CD4-positive, alpha-beta T cell (primary cell): ENCODE measurements around the gene IL17C. TPM values are rescaled to one million over a fixed set of nuclear protein-coding genes. Genes with fewer than 3 reads are reported as not detected.
A peak's percentile ranks its signal among the peaks of the same experiment; 100 is the strongest.

Experiments
- ATAC-seq: fragments of 200-7000 bp; cut with Tn5 transposase; one replicate; pipeline ENCODE4 v1.10.0; 2022; ENCODE audit warnings: mild to moderate bottlenecking; ENCODE audit not compliant: poor library complexity
- CTCF ChIA-PET: fragments of 350-600 bp; sonication (Branson Sonifier 250); formaldehyde crosslinking; loops from one replicate; lab custom pipeline; 2021; ENCODE audit warnings: antibody characterized with exemption, inconsistent platforms; lab: Charles Lee
- POLR2A ChIA-PET: fragments of 350-600 bp; sonication (Branson Sonifier 250); formaldehyde crosslinking; loops from one replicate; lab custom pipeline; 2021; ENCODE audit warnings: antibody characterized with exemption, inconsistent platforms; lab: Charles Lee
- DNase-seq, 14 experiments: peaks; one replicate each; pipeline ENCODE4 v3.0.0-alpha.2; 2013 to 2020; ENCODE audit warnings: mixed read lengths in 2 of 14
- H3K27ac ChIP-seq, 2 donors: one replicate each; pipeline versions ENCODE4 v1.5.1 to v1.7.0; 2013; ENCODE audit warnings: low read length in 2 of 2, low read depth in 1 of 2, mild to moderate bottlenecking in 1 of 2
- H3K27me3 ChIP-seq, 2 experiments: 1 replicate in 1 of 2; 2 replicates in 1 of 2; pipeline versions ENCODE4 v1.6.1 to v1.7.0; 2013; ENCODE audit warnings: low read length in 2 of 2, control low read depth in 1 of 2, mild to moderate bottlenecking in 1 of 2, moderate library complexity in 1 of 2; ENCODE audit not compliant: insufficient read depth in 2 of 2, control insufficient read depth in 1 of 2
- H3K36me3 ChIP-seq: one replicate; pipeline ENCODE4 v1.6.1; 2013; ENCODE audit warnings: low read length, control low read depth; ENCODE audit not compliant: insufficient read depth
- H3K4me1 ChIP-seq: one replicate; pipeline ENCODE4 v1.6.1; 2013; ENCODE audit warnings: low read length, control low read depth; ENCODE audit not compliant: insufficient read depth
- H3K4me3 ChIP-seq: one replicate; pipeline ENCODE4 v1.5.1; 2013; ENCODE audit warnings: mild to moderate bottlenecking, low read length, moderate library complexity
- H3K9me3 ChIP-seq, 2 experiments: 1 replicate in 1 of 2; 2 replicates in 1 of 2; pipeline versions ENCODE4 v1.6.1 to v1.7.0; 2013; ENCODE audit warnings: low read length in 2 of 2, mild to moderate bottlenecking in 2 of 2, control low read depth in 1 of 2, moderate library complexity in 1 of 2; ENCODE audit not compliant: control insufficient read depth in 1 of 2, insufficient read depth in 1 of 2
- H3K27ac Mint-ChIP-seq: one replicate; pipeline ENCODE4 v1.8.0; 2020; ENCODE audit warnings: mixed read lengths
- H3K27me3 Mint-ChIP-seq: one replicate; pipeline ENCODE4 v1.8.0; 2021; ENCODE audit warnings: mixed read lengths
- H3K36me3 Mint-ChIP-seq: one replicate; pipeline ENCODE4 v1.8.0; 2021; ENCODE audit warnings: low read depth, mixed read lengths
- H3K4me1 Mint-ChIP-seq: one replicate; pipeline ENCODE4 v1.8.0; 2021; ENCODE audit warnings: low read depth, mixed read lengths
- H3K4me3 Mint-ChIP-seq: one replicate; pipeline ENCODE4 v1.8.0; 2020; ENCODE audit warnings: mild to moderate bottlenecking, mixed read lengths
- H3K9me3 Mint-ChIP-seq: one replicate; pipeline ENCODE4 v1.8.0; 2020; ENCODE audit warnings: mixed read lengths
- intact Hi-C, 2 experiments: fragments of 100-400 bp; cut with DNase I in 1 of 2; cut with micrococcal nuclease in 1 of 2; formaldehyde crosslinking; loops; one replicate each; pipeline versions ENCODE4 v1.15.1 to v1.9.0; 2023 to 2025; cut with DNase I, micrococcal nuclease
- total RNA-seq, 174 experiments: library from RNA in 2 of 174; stranded (reverse) in 2 of 174; gene quantifications; one replicate each; pipeline ENCODE4 v1.2.3 and lab custom pipeline; 2021 to 2026
- TF ChIP-seq, protein P1 (sequence below): fragments of 200-600 bp; IDR thresholded peaks from one replicate; pipeline ENCODE4 v1.8.0; 2022; ENCODE audit warnings: antibody characterized with exemption, mild to moderate bottlenecking

The IL17C gene
- total RNA-seq, 2 experiments from 2014 or later = 0.77 TPM; not detected in 1

DNA sequence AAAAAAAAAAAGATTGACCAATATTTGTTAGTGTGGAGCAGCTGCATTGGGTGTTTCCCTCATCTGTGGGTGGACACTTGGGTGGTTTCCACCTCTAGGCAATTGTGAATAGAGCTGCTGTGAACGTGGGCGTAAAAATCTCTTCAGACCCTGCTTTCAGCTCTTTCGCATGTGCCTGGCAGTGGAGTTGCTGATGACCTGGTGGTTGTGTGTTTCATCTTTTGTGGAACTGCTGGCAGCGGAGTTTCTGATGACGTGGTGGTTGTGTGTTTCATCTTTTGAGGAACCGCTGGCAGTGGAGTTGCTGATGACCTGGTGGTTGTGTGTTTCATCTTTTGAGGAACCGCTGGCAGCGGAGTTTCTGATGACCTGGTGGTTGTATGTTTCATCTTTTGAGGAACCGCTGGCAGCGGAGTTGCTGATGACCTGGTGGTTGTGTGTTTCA lies 46.8 kb upstream of the IL17C start:
- Mint-ChIP-seq H3K9me3 (no peaks in the 10 kb centered on the region), H3K4me3 (peak overlapping the region; percentile 25), H3K36me3 (peaks cover 67% of the 10 kb centered on the region), H3K27me3 (no peaks in the 10 kb centered on the region), H3K4me1 (peaks cover 36% of the 10 kb centered on the region), H3K27ac (peak overlapping the region; percentile 71)
- intact Hi-C loops = no loop called here
- Histone ChIP-seq H3K9me3 (no peaks in the 10 kb centered on the region), H3K27ac (no peak overlapping the region), H3K4me3 (peak overlapping the region; percentile 19), H3K36me3 (peaks cover 45% of the 10 kb centered on the region), H3K4me1 (peaks cover 31% of the 10 kb centered on the region), H3K27me3 (no peaks in the 10 kb centered on the region)
- TF ChIP-seq, protein P1, sequence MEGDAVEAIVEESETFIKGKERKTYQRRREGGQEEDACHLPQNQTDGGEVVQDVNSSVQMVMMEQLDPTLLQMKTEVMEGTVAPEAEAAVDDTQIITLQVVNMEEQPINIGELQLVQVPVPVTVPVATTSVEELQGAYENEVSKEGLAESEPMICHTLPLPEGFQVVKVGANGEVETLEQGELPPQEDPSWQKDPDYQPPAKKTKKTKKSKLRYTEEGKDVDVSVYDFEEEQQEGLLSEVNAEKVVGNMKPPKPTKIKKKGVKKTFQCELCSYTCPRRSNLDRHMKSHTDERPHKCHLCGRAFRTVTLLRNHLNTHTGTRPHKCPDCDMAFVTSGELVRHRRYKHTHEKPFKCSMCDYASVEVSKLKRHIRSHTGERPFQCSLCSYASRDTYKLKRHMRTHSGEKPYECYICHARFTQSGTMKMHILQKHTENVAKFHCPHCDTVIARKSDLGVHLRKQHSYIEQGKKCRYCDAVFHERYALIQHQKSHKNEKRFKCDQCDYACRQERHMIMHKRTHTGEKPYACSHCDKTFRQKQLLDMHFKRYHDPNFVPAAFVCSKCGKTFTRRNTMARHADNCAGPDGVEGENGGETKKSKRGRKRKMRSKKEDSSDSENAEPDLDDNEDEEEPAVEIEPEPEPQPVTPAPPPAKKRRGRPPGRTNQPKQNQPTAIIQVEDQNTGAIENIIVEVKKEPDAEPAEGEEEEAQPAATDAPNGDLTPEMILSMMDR = no peak
- DNase-seq = peak in 5 of 14 experiments; percentile 7 to 74 (median 18)
- ATAC-seq = peak; percentile 25
- ChIA-PET CTCF (no interaction called here), POLR2A (interaction anchor here (1.4 kb wide), 1 partner anchor 29 kb away, joined by 5 read pairs; no protein-coding TSS in a partner anchor)

GRCh38 chr16:88593061-88593460 lies 45.3 kb upstream of the IL17C start:
- peaks cover 33% of the 10 kb centered on the region for H3K36me3 ChIP-seq
- POLR2A ChIA-PET = no interaction called here
- H3K36me3 Mint-ChIP-seq = peaks cover 59% of the 10 kb centered on the region

GRCh38 chr16:88593489-88593888 lies 44.9 kb upstream of the IL17C start:
- TF ChIP-seq, protein P1 = no peak
- intact Hi-C loops = no loop called here
- no peaks in the 10 kb centered on the region for H3K27me3 Mint-ChIP-seq
- ChIA-PET CTCF (no interaction called here), POLR2A (no interaction called here)
- H3K4me3 ChIP-seq = no peak overlapping the region
- no peaks in the 10 kb centered on the region for H3K9me3 Mint-ChIP-seq
- H3K27me3 ChIP-seq = no peaks in the 10 kb centered on the region
- H3K4me1 ChIP-seq = peaks cover 26% of the 10 kb centered on the region
- no peak overlapping the region for H3K4me3 Mint-ChIP-seq
- peaks cover 26% of the 10 kb centered on the region for H3K4me1 Mint-ChIP-seq
- no peak overlapping the region for H3K27ac Mint-ChIP-seq
- no peak overlapping the region for H3K27ac ChIP-seq
- peaks cover 54% of the 10 kb centered on the region for H3K36me3 Mint-ChIP-seq
- DNase-seq (no peak), ATAC-seq (no peak)
- H3K9me3 ChIP-seq = no peaks in the 10 kb centered on the region
- H3K36me3 ChIP-seq = peaks cover 37% of the 10 kb centered on the region

More at GRCh38 chr16:88593061-88593460, 45.3 kb upstream of the IL17C start:
- TF ChIP-seq, protein P1 = no peak
- Mint-ChIP-seq H3K9me3 (no peaks in the 10 kb centered on the region), H3K27me3 (no peaks in the 10 kb centered on the region), H3K27ac (no peak overlapping the region), H3K4me3 (no peak overlapping the region), H3K4me1 (peaks cover 30% of the 10 kb centered on the region)
- Histone ChIP-seq H3K4me1 (peaks cover 30% of the 10 kb centered on the region), H3K27ac (no peak overlapping the region), H3K27me3 (no peaks in the 10 kb centered on the region), H3K4me3 (no peak overlapping the region), H3K9me3 (no peaks in the 10 kb centered on the region)
- intact Hi-C loops = no loop called here
- CTCF ChIA-PET = no interaction called here
- no peak for DNase-seq
- no peak for ATAC-seq
